Lower lobe of right lung (tissue), 2 donors: ENCODE results near the gene ZKSCAN8. TPM values are rescaled to one million over a fixed set of nuclear protein-coding genes. Genes with fewer than 3 reads are reported as not detected.
"Not testable (repeated sequence)": the region's sequence is repeated elsewhere in the genome, so short reads cannot be mapped to it uniquely, and the experiment has no call there.

Experiments
- ATAC-seq, 2 donors: fragments of 200-7000 bp; cut with Tn5 transposase; one replicate each; pipeline ENCODE4 v1.9.1; 2020 to 2022; ENCODE audit warnings: mild to moderate bottlenecking in 2 of 2, moderate library complexity in 2 of 2
- DNase-seq: peaks from one replicate; pipeline ENCODE4 v3.0.0-alpha.2; 2020
- H3K27ac ChIP-seq: fragments of 200-600 bp; one replicate; pipeline ENCODE4 v1.8.0; 2022
- H3K27me3 ChIP-seq: fragments of 200-600 bp; one replicate; pipeline ENCODE4 v1.8.0; 2022; ENCODE audit warnings: low read depth
- H3K36me3 ChIP-seq: fragments of 200-600 bp; one replicate; pipeline ENCODE4 v1.8.0; 2022; ENCODE audit warnings: mild to moderate bottlenecking
- H3K4me1 ChIP-seq: fragments of 200-600 bp; one replicate; pipeline ENCODE4 v1.8.0; 2022
- H3K4me3 ChIP-seq: fragments of 200-600 bp; one replicate; pipeline ENCODE4 v1.8.0; 2022; ENCODE audit warnings: mild to moderate bottlenecking
- H3K9me3 ChIP-seq: fragments of 200-600 bp; one replicate; pipeline ENCODE4 v1.8.0; 2022
- intact Hi-C: fragments of 100-400 bp; cut with DNase I; formaldehyde crosslinking; loops from one replicate; pipeline ENCODE4 v1.11.0; 2022
- total RNA-seq: library from RNA; stranded (reverse); fragmentation: NEBNext Ultra II Directional; extraction: Animal tissue kit (Norgen Biotek cat#: 25700); gene quantifications from one replicate; pipeline ENCODE4 v1.2.1, GENCODE V29; 2021
- TF ChIP-seq, protein P1 (sequence below): fragments of 200-600 bp; IDR thresholded peaks from one replicate; pipeline ENCODE4 v1.8.0; 2022; ENCODE audit warnings: antibody characterized with exemption, mild to moderate bottlenecking
- donor health status: DM: no; HTN: yes; CAD: no; lungs with severe emphysema.

Gene ZKSCAN8
- total RNA-seq, 1 donor from 2014 or later: 20.6 TPM

DNA sequence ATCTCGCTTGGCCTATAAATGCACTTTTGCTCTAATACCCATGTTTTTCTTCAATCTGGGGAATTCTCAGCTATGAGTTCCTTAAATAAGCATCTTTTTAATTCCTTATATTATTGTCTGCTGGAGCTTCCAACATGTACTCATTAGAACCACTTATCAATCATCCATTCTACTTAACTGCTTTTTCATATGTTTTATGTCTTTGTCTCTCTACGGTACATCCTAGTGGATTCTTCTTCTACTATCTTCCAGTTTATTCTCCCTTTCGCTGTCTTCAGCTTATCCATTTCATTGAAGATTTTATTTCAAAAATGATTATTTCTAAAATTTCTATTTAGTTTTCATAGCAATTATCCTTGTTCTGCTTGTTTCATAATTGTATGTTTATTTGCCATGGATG lies 29.7 kb upstream of the ZKSCAN8 start:
- intact Hi-C loops: no loop called here
- Histone ChIP-seq H3K27ac (no peak overlapping the region), H3K4me1 (no peaks in the 10 kb centered on the region), H3K27me3 (no peaks in the 10 kb centered on the region), H3K4me3 (no peak overlapping the region), H3K9me3 (no peaks in the 10 kb centered on the region), H3K36me3 (peaks cover 20% of the 10 kb centered on the region)
- ATAC-seq: no peak
- TF ChIP-seq, protein P1, sequence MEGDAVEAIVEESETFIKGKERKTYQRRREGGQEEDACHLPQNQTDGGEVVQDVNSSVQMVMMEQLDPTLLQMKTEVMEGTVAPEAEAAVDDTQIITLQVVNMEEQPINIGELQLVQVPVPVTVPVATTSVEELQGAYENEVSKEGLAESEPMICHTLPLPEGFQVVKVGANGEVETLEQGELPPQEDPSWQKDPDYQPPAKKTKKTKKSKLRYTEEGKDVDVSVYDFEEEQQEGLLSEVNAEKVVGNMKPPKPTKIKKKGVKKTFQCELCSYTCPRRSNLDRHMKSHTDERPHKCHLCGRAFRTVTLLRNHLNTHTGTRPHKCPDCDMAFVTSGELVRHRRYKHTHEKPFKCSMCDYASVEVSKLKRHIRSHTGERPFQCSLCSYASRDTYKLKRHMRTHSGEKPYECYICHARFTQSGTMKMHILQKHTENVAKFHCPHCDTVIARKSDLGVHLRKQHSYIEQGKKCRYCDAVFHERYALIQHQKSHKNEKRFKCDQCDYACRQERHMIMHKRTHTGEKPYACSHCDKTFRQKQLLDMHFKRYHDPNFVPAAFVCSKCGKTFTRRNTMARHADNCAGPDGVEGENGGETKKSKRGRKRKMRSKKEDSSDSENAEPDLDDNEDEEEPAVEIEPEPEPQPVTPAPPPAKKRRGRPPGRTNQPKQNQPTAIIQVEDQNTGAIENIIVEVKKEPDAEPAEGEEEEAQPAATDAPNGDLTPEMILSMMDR: no peak
- DNase-seq: no peak

DNA sequence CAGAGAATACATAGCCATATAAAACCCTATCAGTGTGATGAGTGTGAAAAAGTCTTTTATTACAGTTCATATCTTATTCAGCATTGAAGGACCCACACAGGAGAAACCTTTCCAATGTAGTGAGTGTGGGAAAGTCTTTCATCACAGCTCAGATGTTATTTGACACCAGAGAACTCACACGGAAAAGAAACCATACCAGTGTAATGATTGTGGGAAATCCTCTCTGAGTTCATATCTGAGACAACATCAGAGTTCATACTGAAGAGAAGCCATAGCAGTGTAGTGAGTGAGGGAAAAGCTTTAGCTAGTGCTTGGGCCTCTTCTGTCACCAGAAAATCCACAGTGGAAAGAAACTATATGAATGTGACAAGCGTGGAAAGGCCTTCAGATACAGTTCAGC lies 25.9 kb upstream of the ZKSCAN8 start:
- Histone ChIP-seq H3K36me3 (peaks cover 56% of the 10 kb centered on the region), H3K9me3 (no peaks in the 10 kb centered on the region), H3K4me3 (no peak overlapping the region), H3K27me3 (no peaks in the 10 kb centered on the region), H3K27ac (no peak overlapping the region), H3K4me1 (no peaks in the 10 kb centered on the region)
- TF ChIP-seq, protein P1: no peak
- no peak for ATAC-seq
- DNase-seq: no peak
- intact Hi-C loops: no loop called here

DNA sequence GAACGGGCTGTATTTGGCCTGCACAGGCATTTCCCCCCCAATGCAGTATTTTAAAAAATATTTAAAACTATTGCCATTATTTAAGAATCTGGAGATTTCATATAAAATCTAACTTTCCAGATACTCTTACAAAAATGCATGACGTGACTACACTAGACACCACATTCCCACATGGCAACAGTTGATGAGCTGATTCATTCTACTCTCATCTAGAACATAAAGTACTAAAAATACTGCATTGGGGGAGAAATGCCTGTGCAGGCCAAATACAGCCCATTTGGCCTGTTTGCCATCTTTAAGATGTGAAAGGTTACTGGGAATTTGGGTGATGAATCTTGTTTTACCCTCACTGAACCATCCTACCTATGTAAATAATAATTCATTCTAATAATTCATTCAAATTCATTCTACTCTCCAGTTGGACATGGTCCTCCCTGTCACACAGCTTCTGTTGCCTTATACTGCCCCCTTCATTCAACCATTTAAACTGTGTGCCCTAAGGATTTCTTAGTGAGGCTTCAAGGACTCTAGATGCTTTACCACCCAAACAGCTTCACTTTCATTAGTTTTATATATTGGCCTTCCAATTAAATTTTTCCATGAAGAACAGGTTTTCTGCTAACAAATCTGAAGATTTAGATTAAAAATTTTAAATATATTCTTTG lies 24.2 kb upstream of the ZKSCAN8 start:
- H3K36me3 ChIP-seq: peaks cover 59% of the 10 kb centered on the region
- no peaks in the 10 kb centered on the region for H3K9me3 ChIP-seq
- DNase-seq (no peak), ATAC-seq (no peak)
- H3K27ac ChIP-seq: no peak overlapping the region
- H3K4me3 ChIP-seq: no peak overlapping the region
- TF ChIP-seq, protein P1: no peak
- intact Hi-C loops: no loop called here
- H3K27me3 ChIP-seq: no peaks in the 10 kb centered on the region
- H3K4me1 ChIP-seq: no peaks in the 10 kb centered on the region

DNA sequence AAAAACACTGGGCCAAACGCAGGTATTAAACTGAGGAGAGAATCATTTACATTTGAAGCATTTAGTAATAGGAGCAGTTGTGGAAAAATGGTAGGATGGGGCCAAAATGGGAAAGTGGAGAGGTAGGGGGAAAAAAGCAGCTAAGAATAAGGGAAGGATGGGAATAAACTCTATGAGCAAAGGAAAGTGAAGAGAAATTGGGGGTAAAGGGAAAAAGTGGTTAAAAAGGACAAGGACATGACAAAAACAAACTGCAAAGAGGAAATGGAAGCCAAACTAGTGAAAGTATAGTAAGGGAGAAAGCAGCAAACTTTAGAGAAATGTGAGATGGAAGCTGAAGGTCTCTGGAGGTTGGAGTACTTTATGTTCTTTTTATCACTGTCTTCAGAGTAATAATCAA lies 23.5 kb upstream of the ZKSCAN8 start:
- intact Hi-C loops: no loop called here
- no peak overlapping the region for H3K27ac ChIP-seq
- TF ChIP-seq, protein P1: no peak
- H3K4me3 ChIP-seq: no peak overlapping the region
- no peaks in the 10 kb centered on the region for H3K4me1 ChIP-seq
- DNase-seq: no peak
- peaks cover 63% of the 10 kb centered on the region for H3K36me3 ChIP-seq
- H3K9me3 ChIP-seq: no peaks in the 10 kb centered on the region
- no peaks in the 10 kb centered on the region for H3K27me3 ChIP-seq
- no peak for ATAC-seq

DNA sequence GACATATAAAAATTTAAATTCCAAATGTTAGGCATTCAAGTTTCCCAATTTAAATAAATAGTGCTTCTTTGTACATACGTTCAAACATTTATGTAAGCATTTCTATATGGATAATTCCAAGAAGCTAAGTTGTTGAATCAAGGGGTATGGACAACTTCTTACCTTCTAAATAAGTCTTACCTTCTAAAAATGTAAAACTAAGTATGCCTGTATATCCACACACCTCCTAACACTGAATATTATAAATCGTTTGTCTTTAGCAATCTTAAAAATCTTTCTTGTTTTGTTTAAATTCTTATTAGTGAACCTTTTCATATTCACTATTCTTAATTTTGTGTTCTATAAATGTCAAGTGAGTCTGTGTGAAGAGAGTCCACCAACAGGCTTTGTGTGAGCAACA lies 19.8 kb upstream of the ZKSCAN8 start:
- no peak for ATAC-seq
- Histone ChIP-seq H3K27me3 (no peaks in the 10 kb centered on the region), H3K27ac (no peak overlapping the region), H3K9me3 (no peaks in the 10 kb centered on the region), H3K4me3 (no peak overlapping the region), H3K4me1 (peaks cover 19% of the 10 kb centered on the region), H3K36me3 (peaks cover 49% of the 10 kb centered on the region)
- DNase-seq: no peak
- TF ChIP-seq, protein P1: no peak
- intact Hi-C loops: no loop called here

DNA sequence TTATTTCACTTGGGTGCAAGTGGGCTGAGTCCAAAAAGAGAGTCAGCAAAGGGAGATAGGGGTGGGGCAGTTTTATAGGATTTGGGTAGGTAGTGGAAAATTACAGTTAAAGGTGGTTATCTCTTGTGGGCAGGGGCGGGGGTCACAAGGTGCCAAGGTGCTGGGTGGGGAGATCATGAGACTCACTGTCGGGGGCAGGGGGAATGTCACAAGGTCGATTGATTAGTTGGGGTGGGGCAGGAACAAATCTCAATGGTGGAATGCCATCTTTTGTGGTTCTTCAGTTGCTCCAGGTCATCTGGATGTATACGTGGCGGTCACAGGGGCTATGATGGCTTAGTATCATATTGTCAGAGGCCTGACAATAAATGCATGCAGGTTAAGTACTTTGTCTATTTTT lies 19.4 kb upstream of the ZKSCAN8 start:
- H3K36me3 ChIP-seq: peaks cover 50% of the 10 kb centered on the region
- H3K9me3 ChIP-seq, DNase-seq, H3K27me3 ChIP-seq, H3K27ac ChIP-seq, H3K4me3 ChIP-seq, ATAC-seq, intact Hi-C loops: not testable (repeated sequence)
- peaks cover 19% of the 10 kb centered on the region for H3K4me1 ChIP-seq
